Thyroid gland (tissue), 4 donors: ENCODE data around the gene ALDH1B1. TPM values are rescaled to one million over a fixed set of nuclear protein-coding genes. Genes with fewer than 3 reads are reported as not detected.
A peak's percentile ranks its signal among the peaks of the same experiment; 100 is the strongest.

Source experiments
- DNase-seq, 2 donors: peaks; one replicate each; pipeline ENCODE4 v3.0.0-alpha.2; 2019
- H3K27ac ChIP-seq, 3 donors: fragments of 200-600 bp; sonication (generic); 1 replicate in 2 of 3; 2 replicates in 1 of 3; pipeline ENCODE4 v1.5.1; 2016 to 2019; ENCODE audit warnings: mild to moderate bottlenecking in 1 of 3, moderate library complexity in 1 of 3
- H3K27me3 ChIP-seq: fragments of 200-600 bp; sonication (generic); one replicate; pipeline ENCODE4 v1.5.1; 2019
- H3K36me3 ChIP-seq, 2 donors: fragments of 200-600 bp; sonication (generic); one replicate each; pipeline ENCODE4 v1.5.1; 2016 to 2019
- H3K4me1 ChIP-seq, 2 donors: fragments of 200-600 bp; sonication (generic); one replicate each; pipeline ENCODE4 v1.5.1; 2017 to 2019
- H3K4me3 ChIP-seq, 3 donors: fragments of 200-600 bp; sonication (generic); replicated peaks in 1 of 3; 1 replicate in 2 of 3; 2 replicates in 1 of 3; pipeline ENCODE4 v1.5.1; 2016; ENCODE audit warnings: mild to moderate bottlenecking in 1 of 3
- H3K9me3 ChIP-seq: fragments of 200-600 bp; sonication (generic); one replicate; pipeline ENCODE4 v1.5.1; 2017
- CTCF ChIP-seq, 6 experiments: fragments of 200-600 bp in 3 of 6; fragments of 450-650 bp in 3 of 6; sonication (generic) in 3 of 6; IDR thresholded peaks; one replicate each; pipeline ENCODE4 v1.5.1; 2016 to 2019; ENCODE audit warnings: antibody characterized with exemption in 6 of 6, mild to moderate bottlenecking in 2 of 6, inconsistent platforms in 1 of 6, moderate library complexity in 1 of 6
- POLR2A ChIP-seq, 2 donors: fragments of 450-650 bp; IDR thresholded peaks; one replicate each; pipeline ENCODE4 v1.6.1; 2017; ENCODE audit warnings: antibody characterized with exemption in 2 of 2, mild to moderate bottlenecking in 2 of 2, moderate library complexity in 1 of 2
- WGBS, 2 donors: methylation state at CpG; one replicate each; pipeline ENCODE4 v1.1.5; 2017; 5-methylcytosine and 5-hydroxymethylcytosine counted together
- intact Hi-C: fragments of 100-400 bp; cut with DNase I; formaldehyde crosslinking; loops from one replicate; pipeline ENCODE4 v1.15.1; 2023
- total RNA-seq, 4 donors: library from RNA; depleted of rRNA; stranded (reverse); fragments of >200 nt; gene quantifications; one replicate each; pipeline ENCODE4 v1.2.3, GENCODE V29; 2016

The ALDH1B1 gene
- total RNA-seq, 4 donors from 2014 or later, result 11.3 to 33.9 (median 22.8) TPM

- no peak for DNase-seq
- intact Hi-C loops, result no loop called here
- H3K4me3 ChIP-seq, result no peak overlapping the region
- H3K27ac ChIP-seq, result no peak overlapping the region
- peaks cover 15 to 19% of the 10 kb centered on the region in 2 donors for H3K4me1 ChIP-seq
- no peaks in the 10 kb centered on the region for H3K27me3 ChIP-seq
- no peaks in the 10 kb centered on the region for H3K9me3 ChIP-seq
- TF ChIP-seq CTCF (IDR thresholded peaks at IDR 0.05) (no peak), POLR2A (IDR thresholded peaks at IDR 0.05) (no peak)
- 76 to 83% methylated on average over 1 of the region's 1 CpG for WGBS, 2 donors
- no peaks in the 10 kb centered on the region for H3K36me3 ChIP-seq
Observed at GRCh38 chr9:38428062-38428461, 35.6 kb downstream of the ALDH1B1 start.

- Histone ChIP-seq H3K27ac (no peak overlapping the region), H3K9me3 (no peaks in the 10 kb centered on the region), H3K36me3 (no peaks in the 10 kb centered on the region), H3K4me1 (peaks cover 7 to 9% of the 10 kb centered on the region in 2 donors), H3K27me3 (no peaks in the 10 kb centered on the region), H3K4me3 (no peak overlapping the region)
- DNase-seq, result no peak
- WGBS, 2 donors, result 74 to 92% methylated on average over 4 of the region's 4 CpGs
- intact Hi-C loops, result loop anchor here (5.0 kb wide), 1 partner anchor 59 kb away; no protein-coding TSS in a partner anchor
- TF ChIP-seq CTCF (IDR thresholded peaks at IDR 0.05), result no peak
- no peak for TF ChIP-seq POLR2A (IDR thresholded peaks at IDR 0.05)
Observed at GRCh38 chr9:38431116-38431515, 38.6 kb downstream of the ALDH1B1 start.

- TF ChIP-seq CTCF (IDR thresholded peaks at IDR 0.05) (peak; percentile 39 to 76 (median 62)), POLR2A (IDR thresholded peaks at IDR 0.05) (no peak)
- 22 to 27% methylated on average over 3 of the region's 3 CpGs for WGBS, 2 donors
Observed at GRCh38 chr9:38432922-38433510, 40.5 kb downstream of the ALDH1B1 start.

GRCh38 chr9:38434365-38434764, 41.9 kb downstream of the ALDH1B1 start:
- peaks cover 12 to 17% of the 10 kb centered on the region in 2 donors for H3K4me1 ChIP-seq
- intact Hi-C loops, result loop anchor here (5.0 kb wide), 1 partner anchor 62 kb away; no protein-coding TSS in a partner anchor
- no peak for TF ChIP-seq POLR2A (IDR thresholded peaks at IDR 0.05)
- no peak for TF ChIP-seq CTCF (IDR thresholded peaks at IDR 0.05)
- no peaks in the 10 kb centered on the region for H3K36me3 ChIP-seq
- H3K27me3 ChIP-seq, result no peaks in the 10 kb centered on the region
- WGBS, 2 donors, result 78 to 82% methylated on average over 3 of the region's 3 CpGs
- no peak overlapping the region for H3K27ac ChIP-seq
- DNase-seq, result no peak
- H3K9me3 ChIP-seq, result no peaks in the 10 kb centered on the region
- no peak overlapping the region for H3K4me3 ChIP-seq

More at GRCh38 chr9:38432922-38433510, 40.5 kb downstream of the ALDH1B1 start:
- Histone ChIP-seq H3K27ac (no peak overlapping the region), H3K27me3 (no peaks in the 10 kb centered on the region), H3K36me3 (no peaks in the 10 kb centered on the region), H3K9me3 (no peaks in the 10 kb centered on the region), H3K4me1 (peaks cover 12 to 17% of the 10 kb centered on the region in 2 donors), H3K4me3 (no peak overlapping the region)
- intact Hi-C loops, result loop anchor here (5.0 kb wide), 1 partner anchor 61 kb away; no protein-coding TSS in a partner anchor
- DNase-seq, result peak in 1 of 2 donors; percentile 23

GRCh38 chr9:38434853-38435252, 42.4 kb downstream of the ALDH1B1 start:
- intact Hi-C loops, result loop anchor here (5.0 kb wide), 1 partner anchor 63 kb away; no protein-coding TSS in a partner anchor
- no peak for DNase-seq
- WGBS, 2 donors, result 83 to 93% methylated on average over 3 of the region's 3 CpGs
- H3K36me3 ChIP-seq, result no peaks in the 10 kb centered on the region
- H3K27ac ChIP-seq, result no peak overlapping the region
- H3K9me3 ChIP-seq, result no peaks in the 10 kb centered on the region
- no peaks in the 10 kb centered on the region for H3K27me3 ChIP-seq
- H3K4me3 ChIP-seq, result no peak overlapping the region
- peaks cover 12 to 17% of the 10 kb centered on the region in 2 donors for H3K4me1 ChIP-seq
- no peak for TF ChIP-seq CTCF (IDR thresholded peaks at IDR 0.05)
- TF ChIP-seq POLR2A (IDR thresholded peaks at IDR 0.05), result no peak
